Adrenal gland (tissue), 12 donors: ENCODE measurements around the gene RPL27A. TPM values are rescaled to one million over a fixed set of nuclear protein-coding genes. Genes with fewer than 3 reads are reported as not detected.

Source experiments
- DNase-seq, 7 donors: peaks; one replicate each; pipeline ENCODE4 v3.0.0-alpha.2; 2019 to 2020
- H3K27ac ChIP-seq, 5 donors: fragments of 200-600 bp; sonication (generic) in 4 of 5; 1 replicate in 3 of 5; 2 replicates in 2 of 5; pipeline versions ENCODE4 v1.5.1 to v1.8.0; 2016 to 2020; ENCODE audit warnings: mild to moderate bottlenecking in 1 of 5
- H3K27me3 ChIP-seq: fragments of 200-600 bp; 2 replicates; pipeline ENCODE4 v1.8.0; 2021
- H3K36me3 ChIP-seq, 2 donors: fragments of 200-600 bp; replicated peaks in 1 of 2; 1 replicate in 1 of 2; 2 replicates in 1 of 2; pipeline versions ENCODE4 v1.5.1 to v1.8.0; 2018 to 2022
- H3K4me1 ChIP-seq, 2 donors: fragments of 200-600 bp; replicated peaks in 1 of 2; 1 replicate in 1 of 2; 2 replicates in 1 of 2; pipeline versions ENCODE4 v1.5.1 to v1.8.0; 2018 to 2021
- H3K4me3 ChIP-seq, 4 donors: fragments of 200-600 bp; sonication (generic) in 3 of 4; one replicate each; pipeline ENCODE4 v1.5.1; 2016 to 2018
- H3K9me3 ChIP-seq, 3 donors: fragments of 200-600 bp; sonication (generic) in 1 of 3; replicated peaks in 1 of 3; 1 replicate in 2 of 3; 2 replicates in 1 of 3; pipeline versions ENCODE4 v1.5.1 to v1.8.0; 2016 to 2021
- CTCF ChIP-seq, 6 experiments: fragments of 450-650 bp in 4 of 6; fragments of 200-600 bp in 2 of 6; sonication (generic) in 1 of 6; IDR thresholded peaks; 1 replicate in 5 of 6; 2 replicates in 1 of 6; pipeline versions ENCODE4 v1.5.1 to v1.8.0; 2016 to 2021; ENCODE audit warnings: antibody characterized with exemption in 6 of 6, mild to moderate bottlenecking in 2 of 6, moderate library complexity in 1 of 6
- POLR2A ChIP-seq, 2 donors: fragments of 450-650 bp; IDR thresholded peaks; one replicate each; pipeline ENCODE4 v1.6.1; 2017; ENCODE audit warnings: antibody characterized with exemption in 2 of 2, mild to moderate bottlenecking in 2 of 2, moderate library complexity in 1 of 2
- WGBS, 4 donors: extraction: QIAGEN DNeasy Blood & Tissue Kit in 2 of 4; methylation state at CpG; one replicate each; pipeline versions ENCODE4 v1.1.5 to v1.1.7; 2013 to 2017; 5-methylcytosine and 5-hydroxymethylcytosine counted together
- intact Hi-C, 2 donors: fragments of 100-400 bp; cut with DNase I; formaldehyde crosslinking; loops; one replicate each; pipeline versions ENCODE4 v1.14.1 to v1.15.0; 2022 to 2023
- polyA plus RNA-seq, 3 donors: library from polyadenylated mRNA; stranded (reverse); fragments of 200-250 nt in 2 of 3; fragments of 350-450 nt in 1 of 3; fragmentation: Illumina TruSeq in 1 of 3; extraction: RNeasy Lipid Tissue Mini Kit (QIAGEN cat#74804) in 1 of 3; gene quantifications; one replicate each; pipeline ENCODE4 v1.2.3, GENCODE V29; 2013 to 2014
- total RNA-seq, 9 donors: library from RNA; depleted of rRNA in 4 of 9; stranded (reverse); fragments of >200 nt in 4 of 9; fragments of 120-200 nt in 1 of 9; fragmentation: NEBNext Ultra II Directional in 1 of 9; extraction: Animal tissue kit (Norgen Biotek cat#: 25700) in 1 of 9; gene quantifications; one replicate each; pipeline versions ENCODE4 v1.1.0 to v1.2.4, GENCODE V29; 2013 to 2023
- donor health status: healthy with polysubstance abuse.
- donor health status: Bipolar disorder and iron deficiency.
- donor health status: DM: yes; HTN: yes; CAD: no.
- donor health status: DM: no; HTN: no; CAD: no.
- donor health status: DM: no; HTN: no; CAD: no.
- donor health status: DM: yes; HTN: yes; CAD: no.

The RPL27A gene
- total and polyA plus RNA-seq, 12 donors = 668 to 3,013 (median 1,139) TPM

DNA sequence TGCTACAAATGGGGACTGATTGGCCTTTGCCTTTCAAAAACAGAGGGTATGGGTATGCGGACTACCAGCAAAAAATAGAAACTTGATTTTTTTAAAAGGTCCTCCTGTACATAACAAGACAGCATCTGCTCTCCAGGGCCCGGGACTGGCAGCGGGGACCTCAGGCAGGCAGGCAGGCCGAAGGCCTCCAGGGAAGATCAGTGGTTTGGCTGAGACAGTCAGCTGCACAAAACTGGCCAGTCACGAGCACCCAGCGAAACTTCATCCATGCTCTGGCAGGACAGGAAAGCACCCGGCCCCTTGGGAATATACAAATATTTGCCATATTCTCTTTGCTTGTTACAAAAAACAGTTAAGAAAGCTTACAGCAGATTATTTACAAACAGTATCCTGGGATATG lies 11.0 kb downstream of the RPL27A start:
- H3K4me1 ChIP-seq = peaks cover 0 to 9% of the 10 kb centered on the region in 2 donors
- no peak overlapping the region for H3K4me3 ChIP-seq
- intact Hi-C loops = no loop called here
- WGBS, 4 donors = 83 to 90% (median 89%) methylated on average over 7 of the region's 7 CpGs
- no peaks in the 10 kb centered on the region for H3K9me3 ChIP-seq
- no peak overlapping the region for H3K27ac ChIP-seq
- TF ChIP-seq CTCF (IDR thresholded peaks at IDR 0.05) (no peak), POLR2A (IDR thresholded peaks at IDR 0.05) (no peak)
- no peaks in the 10 kb centered on the region for H3K27me3 ChIP-seq
- peaks cover 0 to 71% of the 10 kb centered on the region in 2 donors for H3K36me3 ChIP-seq
- no peak for DNase-seq

- no peak for TF ChIP-seq POLR2A (IDR thresholded peaks at IDR 0.05)
- TF ChIP-seq CTCF (IDR thresholded peaks at IDR 0.05) = no peak
- intact Hi-C loops = no loop called here
- Histone ChIP-seq H3K27ac (no peak overlapping the region), H3K36me3 (peaks cover 0 to 77% of the 10 kb centered on the region in 2 donors), H3K4me1 (peaks cover 0 to 7% of the 10 kb centered on the region in 2 donors), H3K9me3 (no peaks in the 10 kb centered on the region), H3K4me3 (no peak overlapping the region), H3K27me3 (no peaks in the 10 kb centered on the region)
- 74 to 92% (median 80%) methylated on average over 5 of the region's 5 CpGs for WGBS, 4 donors
- DNase-seq = no peak
These were observed 11.5 kb downstream of the RPL27A start for GRCh38 chr11:8694137-8694536.

- H3K27ac ChIP-seq = no peak overlapping the region
- no peaks in the 10 kb centered on the region for H3K27me3 ChIP-seq
- peaks cover 0 to 19% of the 10 kb centered on the region in 2 donors for H3K4me1 ChIP-seq
- intact Hi-C loops = no loop called here
- no peak overlapping the region for H3K4me3 ChIP-seq
- WGBS, 4 donors = 76 to 98% (median 89%) methylated on average over 3 of the region's 3 CpGs
- H3K9me3 ChIP-seq = no peaks in the 10 kb centered on the region
- DNase-seq = no peak
- no peak for TF ChIP-seq POLR2A (IDR thresholded peaks at IDR 0.05)
- no peak for TF ChIP-seq CTCF (IDR thresholded peaks at IDR 0.05)
- peaks cover 0 to 84% of the 10 kb centered on the region in 2 donors for H3K36me3 ChIP-seq
These were observed 14.5 kb downstream of the RPL27A start for GRCh38 chr11:8697054-8697453.

- H3K36me3 ChIP-seq = peaks cover 0 to 84% of the 10 kb centered on the region in 2 donors
- TF ChIP-seq CTCF (IDR thresholded peaks at IDR 0.05) (no peak), POLR2A (IDR thresholded peaks at IDR 0.05) (no peak)
- DNase-seq = no peak
- WGBS, 4 donors = 72 to 93% (median 81%) methylated on average over 4 to 5 of the region's 5 CpGs
- intact Hi-C loops = no loop called here
- no peak overlapping the region for H3K4me3 ChIP-seq
- H3K27me3 ChIP-seq = no peaks in the 10 kb centered on the region
- peaks cover 0 to 19% of the 10 kb centered on the region in 2 donors for H3K4me1 ChIP-seq
- H3K27ac ChIP-seq = peak overlapping the region in 2 of 5 donors; percentile 32 to 58
- no peaks in the 10 kb centered on the region for H3K9me3 ChIP-seq
These were observed 15.8 kb downstream of the RPL27A start for GRCh38 chr11:8698379-8698851.
